ENCODE measurements around the gene NFU1.
A peak's percentile ranks its signal among the peaks of the same experiment; 100 is the strongest.
"Not testable (repeated sequence)": the region's sequence is repeated elsewhere in the genome, so short reads cannot be mapped to it uniquely, and the experiment has no call there.

Gene NFU1

DNA sequence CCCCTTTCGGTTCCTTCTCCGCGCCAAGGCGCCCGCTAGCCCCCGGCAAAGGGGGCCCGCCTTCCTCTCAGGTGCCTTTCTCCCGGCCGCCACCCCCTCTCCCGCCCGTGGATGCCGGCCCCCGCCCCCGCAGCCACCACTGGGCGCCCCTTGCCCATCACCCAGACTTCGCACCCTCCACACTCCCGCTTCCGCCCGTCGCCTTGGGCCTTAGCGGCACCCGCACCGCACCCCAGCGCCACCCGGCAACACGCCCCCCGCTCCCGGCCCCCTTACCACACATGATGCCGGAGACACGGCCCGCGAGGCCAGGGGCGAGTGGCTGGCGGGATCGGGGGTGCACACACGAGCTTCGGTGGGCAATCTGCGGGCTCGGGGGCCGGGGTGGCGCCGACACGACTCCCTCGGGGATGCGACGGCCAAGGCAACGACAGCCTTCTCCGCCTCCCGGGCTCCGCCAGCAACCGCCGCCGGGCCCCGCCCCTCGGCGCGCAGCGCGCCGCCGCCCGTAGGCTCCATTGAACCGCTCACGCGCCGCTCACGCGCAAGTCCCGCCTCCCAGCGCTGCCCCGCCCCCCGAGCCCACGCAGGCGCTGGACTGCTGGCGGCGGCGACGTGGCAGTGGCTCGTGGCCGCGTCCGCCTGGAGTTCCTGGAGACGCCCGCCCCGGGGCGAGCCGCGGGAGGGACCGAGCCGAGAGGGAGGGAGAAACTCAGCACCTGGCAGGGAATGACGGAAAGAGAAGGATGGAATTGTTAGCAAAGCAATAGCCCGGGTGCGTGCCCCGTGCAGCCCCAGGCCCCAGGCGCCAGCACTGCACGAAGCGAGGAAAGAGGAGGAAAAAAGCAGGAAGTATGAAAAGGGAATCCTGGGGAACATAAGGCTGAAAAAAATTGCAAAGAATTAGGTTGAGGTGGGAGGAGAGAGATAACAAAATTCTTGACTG is 50.2 kb downstream of the NFU1 start, which contains the start of gene GFPT1:
GFPT1 (minus strand) TSS at position 439 of the 946 bp plus-strand sequence; CDS start at position 283, 156 bp downstream.
- DNase-seq (ENCODE audit: low read depth), result peak; percentile 95

- DNase-seq (ENCODE audit: low read depth), result no peak
Observed at GRCh38 chr2:69386360-69386759, 50.9 kb downstream of the NFU1 start.

DNA sequence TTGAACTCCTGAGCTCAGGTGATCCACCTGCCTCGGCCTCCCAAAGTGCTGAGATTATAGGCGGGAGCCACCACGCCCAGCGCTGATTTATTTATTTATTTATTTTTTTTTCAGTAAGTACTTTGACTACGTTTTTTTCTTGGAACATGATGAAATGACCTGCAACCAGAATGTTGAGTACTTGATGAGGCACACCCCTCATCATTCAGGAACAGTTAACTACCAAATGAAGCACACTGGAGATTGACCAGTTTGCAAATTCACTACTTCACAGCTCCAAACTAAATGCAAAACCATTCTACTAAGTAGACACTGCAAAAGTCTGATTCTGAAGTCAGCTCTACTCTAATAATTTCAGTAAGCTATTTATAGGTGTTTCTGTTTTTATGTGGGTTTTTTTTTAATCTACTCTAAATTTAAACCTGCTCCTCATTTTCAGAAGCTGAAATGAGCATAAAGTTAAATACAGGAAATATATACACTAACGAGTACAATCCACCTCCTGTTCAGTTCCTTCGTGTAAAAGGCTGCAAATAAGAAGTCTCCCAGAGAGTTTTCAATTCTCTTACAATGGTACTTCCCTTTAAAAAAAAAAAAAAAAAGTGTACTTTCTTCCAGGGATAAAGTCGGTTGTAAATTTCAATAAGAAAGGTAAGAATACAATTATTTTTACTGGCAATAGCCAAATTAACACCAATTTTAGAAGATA is 51.6 kb downstream of the NFU1 start:
- DNase-seq (ENCODE audit: low read depth), result peak; percentile 31

DNA sequence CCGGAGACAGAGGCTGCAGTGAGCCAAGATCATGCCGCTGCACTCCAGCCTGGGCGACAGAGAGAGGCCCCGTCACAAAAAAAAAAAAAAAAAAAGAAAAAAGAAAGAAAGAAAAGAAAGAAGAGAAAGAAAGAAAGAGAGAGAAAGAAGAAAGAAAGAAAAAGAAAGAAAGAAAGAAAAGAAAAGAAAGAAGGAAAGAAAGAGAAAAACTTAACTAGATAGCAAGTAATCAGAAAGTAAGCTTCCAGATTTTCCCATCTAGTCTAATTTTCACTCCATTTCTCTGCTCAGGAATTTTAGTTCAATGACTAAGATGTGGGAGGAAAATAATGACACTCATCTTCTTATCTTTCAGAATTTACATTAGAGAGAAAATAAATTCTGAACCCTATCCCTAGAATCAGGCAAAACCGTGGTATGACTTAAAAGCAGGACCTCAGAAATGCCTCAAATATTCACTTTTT is 52.6 kb downstream of the NFU1 start:
- DNase-seq (ENCODE audit: low read depth), result peak; percentile 34

DNA sequence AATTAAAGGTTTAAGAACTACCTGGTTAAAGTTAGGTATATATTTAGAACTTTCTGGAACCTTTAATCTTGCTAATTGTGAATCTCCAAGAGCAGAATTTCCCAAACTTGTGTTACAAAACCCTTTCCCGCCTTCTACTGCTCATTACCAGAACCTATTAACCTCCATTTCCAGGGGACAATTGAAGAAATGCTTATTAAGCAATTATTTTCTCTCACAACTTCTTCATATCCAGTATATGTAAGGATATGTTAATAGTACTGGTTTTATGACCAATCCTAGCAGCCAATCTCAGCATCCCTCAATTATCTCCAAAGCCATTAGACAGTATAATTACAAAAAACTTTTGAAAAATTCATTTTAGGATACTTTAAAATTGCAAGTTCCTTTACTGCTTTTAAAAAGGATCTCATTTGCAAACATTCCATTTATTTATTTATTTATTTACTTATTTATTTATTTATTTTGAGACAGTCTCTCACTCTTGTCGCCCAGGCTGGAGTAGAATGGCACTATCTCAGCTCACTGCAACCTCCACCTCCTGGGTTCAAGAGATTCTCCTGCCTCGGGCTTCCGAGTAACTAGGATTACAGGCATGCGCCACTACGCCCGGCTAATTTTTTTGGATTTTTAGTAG is 53.9 kb downstream of the NFU1 start:
- no peak for DNase-seq (ENCODE audit: low read depth)

- DNase-seq (ENCODE audit: low read depth), result no peak
Observed at GRCh38 chr2:69382547-69382946, 54.7 kb downstream of the NFU1 start.

- DNase-seq (ENCODE audit: low read depth), result peak; percentile 51
Observed at GRCh38 chr2:69381337-69381737, 55.9 kb downstream of the NFU1 start.

DNA sequence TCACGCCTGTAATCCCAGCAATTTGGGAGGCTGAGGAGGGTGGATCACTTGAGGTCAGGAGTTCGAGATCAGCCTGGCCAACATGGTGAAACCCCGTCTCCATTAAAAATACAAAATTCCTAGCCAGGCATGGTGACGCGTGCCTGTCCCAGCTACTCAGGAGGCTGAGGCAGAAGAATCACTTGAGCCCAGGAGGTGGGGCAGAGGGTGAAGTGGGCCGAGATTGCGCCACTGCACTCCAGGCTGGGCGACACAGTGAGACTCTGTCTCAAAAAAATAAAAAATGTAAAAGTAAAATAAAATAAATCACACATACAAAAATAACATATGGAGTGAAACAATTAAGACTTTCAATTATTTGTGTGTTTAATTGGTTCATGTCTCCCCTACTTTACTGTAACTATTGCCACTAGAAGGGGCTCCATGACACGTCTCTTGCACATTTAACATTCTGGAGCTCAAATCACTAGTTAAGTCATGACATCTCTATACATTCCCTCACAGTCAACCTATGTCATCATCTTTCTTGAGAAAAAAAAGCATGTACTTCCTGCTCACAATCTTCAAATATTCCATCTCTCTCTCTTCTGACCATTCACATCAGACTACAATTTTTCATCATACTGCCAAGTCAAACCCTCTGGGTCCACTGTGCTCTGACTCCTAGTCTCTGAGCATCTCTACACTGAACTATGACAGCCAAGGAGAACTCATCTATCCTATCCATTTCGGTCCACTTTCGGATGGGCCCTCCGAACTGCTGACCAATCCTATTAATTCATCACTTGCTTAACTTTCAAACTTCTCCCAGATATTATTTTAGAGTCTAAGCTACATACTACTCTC is 56.9 kb downstream of the NFU1 start:
- peak; percentile 20 for DNase-seq (ENCODE audit: low read depth)

GRCh38 chr2:69376403-69376802 is 60.8 kb downstream of the NFU1 start:
- DNase-seq (ENCODE audit: low read depth), result no peak

- DNase-seq (ENCODE audit: low read depth), result peak; percentile 39
Observed at GRCh38 chr2:69375494-69376353, 61.5 kb downstream of the NFU1 start.

GRCh38 chr2:69372767-69373166 is 64.5 kb downstream of the NFU1 start:
- no peak for DNase-seq (ENCODE audit: low read depth)

DNA sequence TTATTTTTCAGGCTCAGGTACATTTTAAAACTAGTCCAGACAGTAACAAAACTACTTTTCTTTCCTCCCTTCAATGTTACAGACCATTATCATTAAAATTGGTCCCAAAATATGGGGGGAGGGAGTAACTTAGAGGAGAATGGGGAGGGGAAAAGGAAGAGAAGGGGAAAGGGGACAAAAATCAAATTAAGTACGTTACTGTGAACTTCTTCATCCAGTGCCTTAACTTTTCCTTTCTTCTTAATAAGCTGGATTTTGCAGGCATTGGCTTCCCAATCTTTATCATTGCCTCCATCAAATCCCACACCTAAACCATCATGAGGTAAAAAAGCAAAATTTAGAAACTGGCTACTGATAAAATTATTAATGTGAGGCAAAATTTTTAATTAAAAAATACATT is 67.4 kb downstream of the NFU1 start:
- DNase-seq (ENCODE audit: low read depth), result no peak

- no peak for DNase-seq (ENCODE audit: low read depth)
Observed at GRCh38 chr2:69368588-69368987, 68.6 kb downstream of the NFU1 start.

GRCh38 chr2:69359371-69359770 is 77.9 kb downstream of the NFU1 start:
- DNase-seq (ENCODE audit: low read depth), result no peak

DNA sequence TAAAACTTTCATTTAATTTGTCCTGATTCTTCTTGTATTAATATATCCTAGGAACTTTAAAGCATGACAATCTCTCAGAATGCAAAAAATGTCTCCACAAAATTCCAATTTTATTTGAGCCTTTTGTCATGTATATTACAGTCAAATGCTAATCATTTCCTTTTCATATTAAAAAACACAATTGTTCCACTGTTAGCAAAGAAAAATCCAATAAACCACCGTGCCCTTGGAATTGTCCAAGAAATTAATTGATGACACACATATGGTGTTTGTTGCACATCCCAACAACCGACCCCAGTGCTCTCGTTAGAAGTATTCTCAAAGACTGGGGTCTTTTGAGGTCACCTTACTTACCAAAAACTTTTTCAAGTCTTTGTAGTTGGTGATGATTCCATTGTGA is 78.3 kb downstream of the NFU1 start:
- no peak for DNase-seq (ENCODE audit: low read depth)

DNA sequence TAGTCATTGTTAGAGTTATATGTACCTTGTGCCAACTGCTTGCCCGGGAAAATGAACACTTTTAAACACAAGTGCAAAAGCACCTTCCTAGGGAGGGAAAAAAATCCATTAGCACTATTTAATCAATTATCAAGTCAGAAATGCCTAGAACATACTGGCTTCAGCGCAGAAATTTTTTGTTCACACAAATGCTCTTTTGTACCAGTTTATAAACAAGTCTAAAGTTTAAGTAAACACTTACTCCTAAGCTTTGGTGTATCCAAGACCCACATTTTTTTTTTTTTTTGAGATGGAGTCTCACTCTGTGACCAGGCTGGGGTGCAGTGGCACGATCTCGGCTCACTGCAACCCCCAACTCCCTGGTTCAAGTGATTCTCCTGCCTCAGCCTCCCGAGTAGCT is 80.8 kb downstream of the NFU1 start:
- DNase-seq (ENCODE audit: low read depth), result peak; percentile 15

GRCh38 chr2:69354976-69355375 is 82.3 kb downstream of the NFU1 start:
- DNase-seq (ENCODE audit: low read depth), result not testable (repeated sequence)

DNA sequence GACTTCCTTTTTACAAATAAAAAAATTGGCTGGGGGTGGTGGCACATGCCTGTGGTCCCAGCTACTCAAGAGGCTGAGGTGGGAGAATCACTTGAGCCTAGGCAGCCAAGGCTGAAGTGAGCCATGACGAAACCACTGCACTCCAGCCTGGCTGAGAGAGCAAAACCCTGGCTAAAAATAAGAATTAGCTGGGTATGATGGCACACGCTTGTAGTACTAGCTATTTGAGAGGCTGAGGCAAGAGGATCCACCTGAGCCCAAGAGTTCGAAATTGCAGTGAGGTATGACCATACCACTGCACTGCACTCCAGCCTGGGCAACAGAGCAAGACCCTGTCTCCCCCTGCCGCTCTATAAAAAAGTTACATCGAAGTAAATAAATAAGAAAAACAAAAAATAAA is 83.9 kb downstream of the NFU1 start:
- DNase-seq (ENCODE audit: low read depth), result peak; percentile 12

DNA sequence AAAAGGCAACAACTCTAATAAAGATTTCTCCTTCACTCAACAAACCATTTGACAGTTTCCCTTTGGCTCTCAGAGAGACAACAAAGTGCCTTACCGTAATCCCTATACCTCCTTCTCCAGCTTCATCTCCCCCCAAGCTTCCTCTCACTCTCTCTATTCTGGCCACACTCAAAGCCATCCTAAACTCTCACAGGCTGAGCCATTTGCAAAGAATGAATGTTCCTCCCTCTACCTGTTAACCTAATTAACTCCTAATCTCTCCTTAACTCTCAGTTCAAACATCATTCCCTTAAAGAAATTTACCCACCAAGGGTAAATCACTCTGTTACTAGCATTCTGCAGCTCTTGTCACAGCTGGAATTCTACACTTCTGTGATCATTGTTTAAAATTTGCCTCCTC is 88.5 kb downstream of the NFU1 start:
- no peak for DNase-seq (ENCODE audit: low read depth)
